ENCODE results near the gene TENT5C.

Gene TENT5C

DNA sequence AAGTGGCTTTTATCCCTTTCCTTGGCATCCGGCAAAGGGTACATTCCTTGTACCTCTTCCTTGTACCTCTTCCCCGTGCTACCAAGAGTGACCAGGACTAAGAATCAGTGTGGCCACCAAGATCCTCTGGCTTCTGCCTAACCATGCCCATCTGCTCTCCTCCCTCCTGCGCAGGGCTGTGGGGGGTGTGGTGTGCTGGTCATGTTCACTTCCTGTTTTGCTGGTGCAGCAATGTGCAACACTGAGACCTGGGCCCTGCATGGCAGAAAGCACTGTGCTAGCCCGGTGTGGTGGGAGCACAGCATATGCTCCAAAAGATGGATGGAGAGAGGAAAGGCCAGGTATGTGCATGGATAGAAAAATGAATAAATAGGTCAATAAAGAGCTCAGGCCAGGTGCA lies 33.3 kb upstream of the TENT5C start:
- no peak for DNase-seq (ENCODE audit: low read depth in 2 of 2, low spot score in 1 of 2)

DNA sequence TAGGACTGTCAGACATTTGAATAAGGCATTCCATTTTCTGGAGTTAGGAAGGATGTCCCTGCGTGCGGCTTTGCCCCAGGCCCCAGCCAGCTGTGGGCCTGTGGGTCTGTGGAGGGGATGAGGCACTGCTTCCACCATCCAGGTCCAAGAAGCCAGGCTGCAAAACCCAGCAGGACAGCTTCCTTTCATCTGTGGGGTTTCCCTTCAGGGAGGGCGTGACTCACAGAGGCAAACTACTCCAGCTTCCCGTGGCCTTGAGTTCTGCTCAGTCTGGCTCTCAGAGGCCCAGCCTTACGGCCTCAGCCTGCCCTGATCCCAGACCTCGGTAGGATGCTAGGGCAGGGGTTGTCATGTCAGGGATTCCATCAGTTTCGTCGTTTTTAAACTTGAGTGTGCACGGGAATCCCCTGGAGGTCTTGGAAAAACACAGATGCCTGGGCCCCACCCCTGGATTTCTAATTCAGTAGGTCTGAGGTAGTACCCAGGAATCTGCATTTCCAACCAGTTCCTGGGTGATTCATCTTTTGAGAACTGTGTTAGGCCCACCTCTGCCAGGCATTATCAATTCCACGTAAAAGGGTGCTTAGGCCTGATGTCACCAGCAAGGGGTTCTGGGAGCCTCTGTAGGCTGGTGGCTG lies 32.3 kb upstream of the TENT5C start:
- DNase-seq (ENCODE audit: low read depth in 2 of 2, low spot score in 1 of 2) = no peak

DNA sequence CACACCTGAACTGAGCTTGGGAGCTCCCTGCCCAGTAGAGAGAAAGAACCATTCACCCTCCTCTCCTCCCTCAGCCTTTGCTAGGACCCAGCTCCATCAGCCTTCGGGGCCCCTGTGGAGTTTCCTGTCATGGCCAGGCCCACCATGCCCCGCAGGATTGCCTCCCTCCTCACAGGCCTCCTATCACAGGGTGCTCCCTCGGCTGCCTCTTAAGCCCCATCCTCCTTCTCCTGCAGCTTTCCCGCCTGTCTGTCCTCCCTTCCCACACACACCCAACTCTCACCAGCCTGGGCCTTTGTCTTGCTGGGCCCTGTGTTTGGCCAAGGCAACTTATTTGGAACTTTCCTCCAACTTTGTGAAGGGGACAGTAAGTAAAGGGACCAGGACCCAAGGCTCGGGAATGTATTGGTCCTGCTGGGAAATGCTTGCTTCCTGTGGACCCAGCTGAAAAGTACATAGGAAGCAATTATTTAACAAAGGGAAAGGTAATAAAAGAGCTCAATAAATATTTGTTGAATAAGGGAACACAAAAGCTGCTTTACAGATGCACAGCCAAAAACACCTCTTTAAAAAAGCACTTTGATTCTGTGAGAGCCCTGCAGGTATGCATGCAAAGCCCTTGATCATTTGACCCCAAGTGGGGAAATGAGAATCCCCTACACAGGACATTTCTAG lies 31.6 kb upstream of the TENT5C start:
- no peak for DNase-seq (ENCODE audit: low read depth in 2 of 2, low spot score in 1 of 2)

DNA sequence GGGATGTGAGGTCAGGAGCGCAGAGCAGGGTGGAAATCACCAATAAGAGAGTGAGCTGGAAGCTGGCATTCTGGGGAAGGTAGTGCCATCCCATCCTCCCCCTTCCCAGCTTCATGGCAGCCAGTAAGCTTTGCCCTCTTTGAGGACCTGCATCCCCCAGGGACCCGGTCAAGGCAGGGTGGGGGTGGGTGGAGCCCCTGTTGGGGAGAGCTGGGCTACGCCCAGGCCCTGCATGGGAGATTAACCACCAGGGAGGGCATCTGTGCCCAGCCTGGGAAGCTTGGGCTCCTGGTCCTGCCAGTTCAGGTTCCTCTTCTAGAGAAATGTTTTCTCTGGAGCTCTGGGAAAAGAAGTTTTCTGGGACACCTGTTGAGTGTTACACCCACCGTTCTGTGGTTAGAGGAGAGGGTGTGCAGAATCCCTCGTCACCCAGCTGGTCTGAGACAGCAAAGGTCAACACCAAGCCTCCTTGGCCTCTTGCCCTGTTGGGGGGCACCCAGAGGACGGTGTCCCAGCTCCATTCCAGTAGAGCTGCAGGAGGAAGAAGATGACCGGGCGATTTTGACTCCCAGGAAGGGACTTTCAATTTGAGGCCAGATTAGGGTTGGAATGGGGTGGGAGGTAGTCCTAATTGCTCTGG lies 30.1 kb upstream of the TENT5C start:
- no peak for DNase-seq (ENCODE audit: low read depth in 2 of 2, low spot score in 1 of 2)

DNA sequence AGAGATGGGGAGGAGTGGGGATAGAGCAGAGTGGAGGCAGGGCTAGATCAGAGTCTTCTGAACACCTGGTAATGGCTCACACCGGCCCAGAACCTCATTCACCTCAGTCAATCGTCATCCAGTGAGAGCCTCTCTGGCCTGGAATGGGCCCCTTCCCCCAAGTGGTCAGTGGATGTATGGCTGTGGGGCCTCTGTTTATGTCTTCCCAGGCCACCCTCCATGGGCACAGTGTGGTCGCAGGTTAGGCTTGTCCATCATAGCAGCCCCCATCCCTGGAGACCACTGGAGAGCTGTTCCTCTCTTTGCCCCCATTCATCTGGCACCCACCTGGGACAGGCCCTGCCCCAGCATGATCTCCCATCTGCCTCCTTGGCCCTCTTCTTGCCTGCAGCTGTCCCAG lies 29.6 kb upstream of the TENT5C start:
- no peak for DNase-seq (ENCODE audit: low read depth in 2 of 2, low spot score in 1 of 2)

DNA sequence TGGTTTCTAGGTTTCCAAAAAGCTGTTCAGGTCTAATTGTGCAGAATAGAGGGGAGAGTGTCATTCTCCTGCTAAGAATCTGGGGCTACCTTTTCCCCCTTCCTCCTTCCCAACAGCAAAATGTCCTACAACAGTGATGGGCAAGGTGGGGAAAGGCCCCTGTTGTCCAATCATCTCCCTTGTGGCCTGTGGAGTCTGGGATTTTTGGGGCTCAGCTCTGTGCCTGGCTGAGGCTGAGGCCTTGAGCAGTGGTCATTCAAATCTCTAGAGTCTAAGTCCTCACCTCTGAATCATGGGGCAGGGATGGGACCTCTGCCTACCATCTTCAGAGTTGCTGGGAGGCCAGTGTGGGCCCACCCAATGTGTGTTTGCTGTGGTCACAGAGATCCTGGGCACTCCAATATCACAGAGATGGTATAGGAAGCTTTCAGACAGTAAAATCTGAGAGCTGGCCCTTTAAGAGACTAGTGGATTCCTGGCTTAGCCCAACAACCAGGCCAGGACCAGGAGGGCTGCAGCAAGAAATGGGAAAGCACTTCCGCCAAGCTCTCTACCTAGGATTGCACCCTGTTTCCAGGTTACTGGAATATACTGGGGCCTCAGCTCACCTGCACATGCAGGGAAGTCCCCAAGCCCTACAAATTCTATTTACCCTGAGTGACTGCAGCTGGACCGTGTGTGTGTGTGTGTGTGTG lies 28.5 kb upstream of the TENT5C start:
- no peak for DNase-seq (ENCODE audit: low read depth in 2 of 2, low spot score in 1 of 2)

DNA sequence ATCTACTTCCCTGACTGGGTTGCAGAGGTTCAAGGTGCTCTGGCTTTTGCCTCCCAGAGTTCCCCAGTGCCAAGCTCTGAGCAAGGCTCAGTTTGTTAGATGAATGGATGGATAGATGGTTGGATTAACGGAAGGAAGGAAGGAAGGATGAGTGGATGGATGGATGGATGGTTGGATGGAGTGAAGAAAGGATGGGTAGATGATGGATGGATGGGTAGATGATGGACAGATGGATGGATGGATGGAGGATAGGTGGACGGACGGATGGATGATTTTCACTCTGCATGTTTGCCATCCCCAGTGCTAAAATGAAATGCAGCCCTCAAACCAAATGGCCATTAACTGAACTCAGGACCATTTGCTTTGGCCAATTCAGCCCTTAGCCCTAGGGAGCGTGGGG lies 27.4 kb upstream of the TENT5C start:
- DNase-seq (ENCODE audit: low read depth in 2 of 2, low spot score in 1 of 2) = no peak

DNA sequence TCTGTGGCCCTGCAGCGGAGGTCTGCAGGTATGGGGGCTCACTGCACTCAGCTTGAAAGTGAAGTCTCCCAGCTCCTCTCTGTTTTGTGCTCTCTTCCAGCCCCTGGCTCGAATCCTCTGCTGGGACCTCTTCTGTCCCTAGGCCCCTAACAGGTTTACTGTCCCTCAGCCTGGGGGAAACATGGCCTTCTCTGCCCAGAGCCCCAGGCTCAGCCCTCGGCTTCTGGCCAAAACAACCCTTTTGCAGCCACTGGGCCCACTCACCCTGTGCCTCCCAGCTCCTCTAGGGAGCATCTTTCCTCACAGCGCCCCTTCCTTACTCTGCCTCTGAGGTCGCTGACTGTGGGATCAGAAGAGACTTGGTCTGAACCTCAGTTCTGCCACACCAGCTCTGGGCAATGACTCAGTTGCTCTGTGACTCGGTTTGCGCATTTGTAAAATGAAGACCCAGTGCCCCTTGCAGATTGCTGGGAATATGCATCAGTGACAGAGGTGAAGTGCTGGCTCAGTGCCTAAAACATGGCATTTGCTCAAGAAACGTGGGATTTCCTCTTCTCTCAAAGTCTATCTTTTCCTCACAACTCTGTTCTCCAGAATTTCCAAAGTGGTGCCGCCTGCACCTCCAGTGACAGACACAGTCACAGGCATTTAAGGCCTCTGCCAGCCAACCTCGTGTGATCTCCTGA lies 26.5 kb upstream of the TENT5C start:
- no peak for DNase-seq (ENCODE audit: low read depth in 2 of 2, low spot score in 1 of 2)

DNA sequence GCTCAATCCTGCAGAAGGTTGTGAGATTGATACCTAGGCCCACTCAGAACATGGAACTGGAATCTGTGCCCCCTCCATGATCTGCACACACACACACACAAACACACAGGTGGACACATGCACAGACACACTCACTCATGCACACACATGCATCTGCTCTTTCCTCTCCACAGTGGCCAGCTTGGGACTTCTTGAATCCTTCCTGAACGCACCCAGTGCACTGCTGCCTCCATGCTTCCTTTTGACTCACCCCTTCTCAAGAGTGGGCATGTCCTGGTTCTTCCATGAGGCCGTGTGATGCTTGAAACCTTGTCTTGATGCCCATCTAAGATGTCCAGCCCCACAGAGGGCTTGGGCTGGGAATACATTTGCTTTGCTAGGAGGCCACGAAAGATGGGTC lies 25.4 kb upstream of the TENT5C start:
- DNase-seq (ENCODE audit: low read depth in 2 of 2, low spot score in 1 of 2) = no peak

DNA sequence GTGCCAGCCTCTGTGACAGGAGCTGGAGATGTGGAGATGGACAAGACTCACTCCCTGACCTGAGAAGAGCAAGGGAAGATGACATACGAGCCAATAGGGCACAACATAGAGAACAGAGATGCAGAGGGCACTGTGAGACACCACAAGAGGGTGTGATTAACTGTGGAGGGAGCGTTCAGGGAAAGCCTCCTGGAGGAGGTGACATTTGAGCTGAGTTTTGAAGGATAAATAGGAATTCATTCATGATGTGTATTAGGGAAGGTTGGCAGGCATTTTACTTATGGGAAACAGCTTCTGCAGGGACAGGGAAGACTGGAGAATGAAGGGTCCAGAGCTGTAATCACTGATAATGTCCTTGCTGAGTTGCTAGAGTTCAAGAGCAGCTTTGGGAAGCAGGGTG lies 25.0 kb upstream of the TENT5C start:
- no peak for DNase-seq (ENCODE audit: low read depth in 2 of 2, low spot score in 1 of 2)

DNA sequence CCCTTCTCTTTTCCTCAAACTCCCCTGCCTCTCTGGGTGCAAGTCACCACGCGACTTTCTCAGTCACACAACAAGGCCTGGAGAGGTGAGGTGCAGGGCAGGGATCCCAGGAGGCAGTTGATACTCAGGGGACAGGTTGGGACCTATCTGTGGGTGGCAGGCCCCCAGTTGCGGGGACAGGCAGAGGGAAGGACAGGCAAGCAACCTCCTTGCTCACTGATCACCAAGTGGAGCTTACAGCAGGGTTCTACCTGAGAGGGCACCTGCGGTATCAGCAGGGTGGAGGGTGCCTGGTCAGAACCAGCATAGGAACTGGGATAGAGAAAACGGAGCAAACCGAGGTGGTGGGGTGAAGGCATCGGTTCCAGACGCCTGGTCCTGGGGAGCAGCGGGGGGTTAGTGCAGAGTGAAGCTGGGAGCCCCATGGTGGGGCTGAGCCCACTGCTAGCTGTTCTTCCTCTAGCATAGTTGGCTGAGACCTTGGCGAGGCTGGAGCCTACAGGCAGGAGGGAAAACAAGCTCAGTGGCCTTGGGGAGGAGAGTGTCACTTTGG lies 24.4 kb upstream of the TENT5C start:
- no peak for DNase-seq (ENCODE audit: low read depth in 2 of 2, low spot score in 1 of 2)

DNA sequence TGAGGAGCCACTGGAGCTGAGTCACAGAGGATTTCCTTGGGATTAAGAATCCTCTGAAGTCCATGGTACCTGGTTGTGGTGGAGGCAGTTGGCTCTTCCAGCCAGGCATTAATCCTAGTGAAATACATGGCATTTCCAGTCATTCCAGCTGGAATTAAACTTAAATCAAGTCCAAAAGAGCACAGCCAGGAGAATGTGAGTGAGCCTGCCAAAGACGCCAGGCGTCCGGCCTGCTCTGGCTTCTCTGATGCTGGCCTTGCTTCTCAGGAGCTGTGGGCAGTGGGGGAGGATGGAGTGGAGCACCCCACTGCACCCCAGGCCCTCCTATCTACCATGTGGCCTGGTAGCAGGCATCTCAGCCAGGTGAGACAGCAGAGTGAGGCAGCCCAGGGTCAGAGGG lies 23.4 kb upstream of the TENT5C start:
- DNase-seq (ENCODE audit: low read depth in 2 of 2, low spot score in 1 of 2) = no peak

DNA sequence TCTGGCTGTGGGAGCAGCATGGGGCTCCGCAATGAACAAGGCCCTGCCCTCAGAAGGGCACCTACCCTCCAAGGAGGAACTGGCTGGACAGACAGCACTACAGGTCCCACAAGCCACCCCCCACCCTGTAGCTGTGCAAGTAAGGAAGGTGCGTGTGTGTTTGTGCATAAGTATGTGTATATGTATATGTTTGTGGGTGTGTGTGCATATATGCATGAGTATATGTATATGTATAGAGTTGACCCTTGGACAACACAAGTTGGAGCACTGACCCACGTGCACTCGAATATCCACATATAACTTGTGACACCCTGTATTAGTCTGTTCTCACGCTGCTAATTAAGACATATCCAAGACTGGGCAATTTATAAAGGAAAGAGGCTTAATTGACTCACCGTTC lies 22.6 kb upstream of the TENT5C start:
- no peak for DNase-seq (ENCODE audit: low read depth in 2 of 2, low spot score in 1 of 2)

DNA sequence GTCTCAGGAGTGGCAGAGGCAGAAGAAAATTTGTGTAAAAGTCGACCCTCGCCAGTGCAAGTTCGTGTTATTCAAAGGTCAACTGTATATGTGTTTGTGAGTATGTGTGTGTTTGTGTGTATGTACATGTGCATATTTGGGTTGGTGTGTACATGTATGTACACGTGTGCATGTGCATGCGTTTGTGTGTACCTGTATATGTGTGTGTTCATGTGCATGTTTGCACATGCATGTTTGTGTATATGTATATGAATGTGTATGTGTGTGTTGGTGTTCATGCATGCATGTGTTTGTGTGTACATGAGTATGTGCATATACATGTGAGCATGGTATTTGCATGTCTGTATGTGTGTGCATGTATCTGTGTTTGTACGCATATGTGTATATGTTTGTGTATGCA lies 21.7 kb upstream of the TENT5C start:
- no peak for DNase-seq (ENCODE audit: low read depth in 2 of 2, low spot score in 1 of 2)

DNA sequence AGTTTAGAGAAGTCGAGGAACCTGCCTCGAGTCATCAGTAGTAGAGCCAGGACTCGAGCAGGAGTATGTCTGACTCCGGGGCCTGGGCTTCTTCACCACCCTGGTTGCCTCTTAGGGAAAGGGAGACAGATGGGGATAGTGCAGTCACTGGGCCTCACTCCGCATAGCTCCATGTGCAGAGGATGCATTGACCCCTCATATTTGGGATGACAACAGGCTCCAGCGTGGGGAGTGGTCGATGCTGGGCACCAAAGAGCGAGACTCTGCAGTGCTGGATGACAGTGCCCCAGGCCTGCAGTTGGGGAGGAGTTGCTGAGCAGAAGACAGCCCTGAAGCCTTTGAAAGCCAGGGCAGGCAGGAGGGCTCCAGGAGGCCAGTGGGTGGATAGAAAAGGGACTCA lies 20.8 kb upstream of the TENT5C start:
- DNase-seq (ENCODE audit: low read depth in 2 of 2, low spot score in 1 of 2) = no peak

DNA sequence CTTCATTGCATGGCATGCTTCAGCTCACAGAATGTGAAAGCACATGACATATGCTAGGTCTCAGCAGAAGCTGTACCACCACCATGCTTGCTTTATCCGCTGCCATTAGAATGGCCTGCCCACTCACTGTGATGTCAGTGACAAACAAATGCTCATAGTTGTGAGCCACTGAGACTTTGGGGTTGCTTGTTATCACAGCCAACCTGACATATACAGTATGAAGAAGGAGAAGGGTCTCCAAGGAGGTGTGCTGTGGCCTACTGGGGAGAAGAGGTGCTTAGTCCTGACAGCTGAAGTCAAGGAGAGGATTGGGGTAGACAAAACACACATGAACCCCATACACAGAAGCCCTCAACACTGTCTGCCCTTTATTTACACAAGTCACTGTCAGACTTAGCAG lies 19.5 kb upstream of the TENT5C start:
- no peak for DNase-seq (ENCODE audit: low read depth in 2 of 2, low spot score in 1 of 2)

DNA sequence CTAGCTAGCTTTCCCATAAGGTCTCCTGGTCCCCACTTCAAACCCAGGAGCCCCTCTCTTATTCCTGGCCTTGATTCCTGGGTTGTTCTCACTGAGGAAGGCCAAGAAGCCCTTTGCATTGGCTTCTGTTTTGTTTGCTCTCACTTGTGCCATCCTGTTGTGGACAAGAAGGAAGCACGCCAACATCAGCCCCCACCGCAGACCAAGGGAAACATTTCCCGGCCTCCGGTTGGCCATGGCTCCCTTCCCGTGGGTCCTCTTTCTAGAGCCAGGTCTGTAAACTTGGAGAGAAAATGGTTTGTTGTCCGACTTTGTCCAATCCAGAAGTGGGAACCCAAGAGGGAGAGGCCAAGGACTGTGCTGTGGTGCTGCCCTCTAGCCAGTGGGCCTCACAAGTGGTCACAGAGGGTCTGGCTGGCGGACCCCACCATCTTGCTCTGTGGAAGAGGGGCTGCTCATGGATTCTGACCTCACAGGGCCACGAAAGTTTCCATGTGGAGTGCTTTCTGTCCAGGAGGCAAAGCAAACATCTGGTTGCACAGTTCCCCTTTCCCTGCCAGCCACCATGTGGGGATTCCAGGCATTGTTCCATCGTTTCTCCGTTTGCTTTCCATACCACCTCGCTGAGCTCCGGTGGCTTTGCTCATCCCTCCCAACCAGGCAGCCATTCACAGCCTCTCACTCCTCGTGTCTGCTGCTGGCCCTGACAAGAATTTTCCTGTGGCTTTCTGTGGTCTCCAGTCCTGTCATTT lies 18.9 kb upstream of the TENT5C start:
- DNase-seq (ENCODE audit: low read depth in 2 of 2, low spot score in 1 of 2) = no peak

DNA sequence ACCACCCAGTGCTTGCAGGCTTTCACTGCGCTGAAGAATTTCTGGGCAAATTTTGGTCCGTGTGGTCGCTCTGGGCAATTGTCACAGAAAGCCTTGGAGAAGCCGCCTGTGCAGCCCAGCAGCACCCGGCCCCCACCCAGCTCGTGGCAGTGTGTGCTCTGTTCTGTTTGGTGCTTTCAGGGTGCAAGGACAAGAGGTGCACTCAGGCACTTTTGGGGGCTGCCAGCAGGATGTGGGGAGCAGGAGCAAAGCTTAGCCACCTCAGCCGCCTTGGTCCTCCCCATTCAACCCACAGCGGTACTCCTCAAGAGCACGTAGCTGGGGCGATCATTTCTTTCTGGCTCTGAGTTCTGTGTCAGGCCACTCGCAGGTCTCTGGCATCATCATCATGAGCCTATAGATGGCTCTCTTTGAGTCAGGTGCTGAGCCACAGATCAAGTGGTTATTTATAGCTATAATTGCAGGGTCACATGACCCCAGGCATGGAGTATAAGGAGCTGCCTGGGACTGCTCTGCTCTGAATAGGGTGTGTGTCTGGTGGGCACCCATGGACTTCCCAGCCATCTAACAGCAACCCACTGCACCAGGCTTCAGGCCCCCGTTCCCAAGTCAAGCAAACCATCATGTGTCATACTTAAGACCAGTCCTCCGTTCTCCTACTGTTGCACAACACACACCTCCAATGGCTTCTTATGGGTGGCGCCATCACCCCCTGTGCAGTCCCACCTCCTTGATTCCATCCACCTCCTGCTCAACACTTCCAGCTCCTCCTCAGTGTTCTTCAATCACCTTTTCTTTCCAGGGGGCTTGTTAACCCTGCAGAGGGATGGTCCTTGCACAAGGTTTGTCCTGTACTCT lies 18.1 kb upstream of the TENT5C start:
- DNase-seq (ENCODE audit: low read depth in 2 of 2, low spot score in 1 of 2) = no peak

DNA sequence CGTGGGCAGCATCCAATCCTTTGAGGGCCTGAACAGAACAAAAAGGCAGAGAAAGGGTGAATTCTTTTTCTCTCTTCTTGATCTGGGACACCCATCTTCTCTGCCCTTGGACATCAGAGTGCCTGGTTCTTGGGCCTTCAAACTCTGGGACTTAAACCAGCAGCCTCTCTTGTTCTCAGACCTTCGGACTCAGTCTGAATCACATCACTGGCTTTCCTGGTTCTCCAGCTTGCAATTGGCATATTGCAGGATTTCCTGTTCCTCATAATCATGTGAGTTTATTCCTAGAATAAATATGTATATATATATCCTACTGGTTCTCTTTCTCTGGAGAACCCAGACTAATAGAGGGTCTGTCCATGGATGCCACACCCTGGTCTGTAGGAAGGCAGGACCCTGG lies 16.3 kb upstream of the TENT5C start:
- no peak for DNase-seq (ENCODE audit: low read depth in 2 of 2, low spot score in 1 of 2)
